Ectodermal cell (in vitro differentiated cells): ENCODE results near the gene TRUB1.

ENCODE experiments used
- H3K27ac ChIP-seq: 2 replicates; pipeline ENCODE4 v1.7.0; 2013; ENCODE audit warnings: mild to moderate bottlenecking, low read depth, low read length; ENCODE audit not compliant: insufficient read depth, poor library complexity, severe bottlenecking
- H3K27me3 ChIP-seq: 2 replicates; pipeline ENCODE4 v1.7.0; 2013; ENCODE audit warnings: mild to moderate bottlenecking, low read length; ENCODE audit not compliant: insufficient read depth, control insufficient read depth, poor library complexity, severe bottlenecking
- H3K36me3 ChIP-seq: one replicate; pipeline ENCODE4 v1.7.0; 2013; ENCODE audit warnings: low read length; ENCODE audit not compliant: control insufficient read depth, insufficient read depth
- H3K4me1 ChIP-seq: one replicate; pipeline ENCODE4 v1.7.0; 2013; ENCODE audit warnings: low read length; ENCODE audit not compliant: control insufficient read depth, insufficient read depth
- H3K4me3 ChIP-seq: 2 replicates; pipeline ENCODE4 v1.7.0; 2013; ENCODE audit warnings: low read depth, low read length, control low read depth; ENCODE audit not compliant: insufficient read depth
- H3K9me3 ChIP-seq: 2 replicates; pipeline ENCODE4 v1.7.0; 2013; ENCODE audit warnings: mild to moderate bottlenecking, low read length, moderate library complexity; ENCODE audit not compliant: control insufficient read depth
- WGBS, 2 experiments: methylation state at CpG; one replicate each; pipeline ENCODE4 v1.1.7; 2013; ENCODE audit warnings: missing lambda C conversion rate in 2 of 2; 5-methylcytosine and 5-hydroxymethylcytosine counted together

Gene TRUB1

GRCh38 chr10:115022733-115023132 lies 84.7 kb downstream of the TRUB1 start:
- 85 to 86% methylated on average over 5 of the region's 5 CpGs for WGBS, 2 experiments

GRCh38 chr10:115023715-115024114 lies 85.7 kb downstream of the TRUB1 start:
- no peaks in the 10 kb centered on the region for H3K27me3 ChIP-seq
- H3K4me1 ChIP-seq, result no peaks in the 10 kb centered on the region
- WGBS, 2 experiments, result 90 to 93% methylated on average over 8 of the region's 8 CpGs

More at GRCh38 chr10:115022733-115023132, 84.7 kb downstream of the TRUB1 start:
- Histone ChIP-seq H3K27ac (no peak overlapping the region), H3K9me3 (no peaks in the 10 kb centered on the region), H3K4me1 (no peaks in the 10 kb centered on the region), H3K4me3 (no peak overlapping the region), H3K27me3 (no peaks in the 10 kb centered on the region), H3K36me3 (no peaks in the 10 kb centered on the region)

GRCh38 chr10:115024371-115024770 lies 86.4 kb downstream of the TRUB1 start:
- Histone ChIP-seq H3K36me3 (no peaks in the 10 kb centered on the region), H3K27me3 (no peaks in the 10 kb centered on the region), H3K4me1 (no peaks in the 10 kb centered on the region), H3K27ac (no peak overlapping the region), H3K4me3 (no peak overlapping the region), H3K9me3 (no peaks in the 10 kb centered on the region)
- WGBS, 2 experiments, result 95 to 97% methylated on average over 9 of the region's 9 CpGs

More at GRCh38 chr10:115023715-115024114, 85.7 kb downstream of the TRUB1 start:
- H3K27ac ChIP-seq, result no peak overlapping the region
- no peaks in the 10 kb centered on the region for H3K9me3 ChIP-seq
- no peaks in the 10 kb centered on the region for H3K36me3 ChIP-seq
- no peak overlapping the region for H3K4me3 ChIP-seq

GRCh38 chr10:115026056-115026745 lies 88.2 kb downstream of the TRUB1 start:
- no peaks in the 10 kb centered on the region for H3K4me1 ChIP-seq
- no peaks in the 10 kb centered on the region for H3K9me3 ChIP-seq
- 77 to 83% methylated on average over 11 to 13 of the region's 13 CpGs for WGBS, 2 experiments
- H3K27me3 ChIP-seq, result no peaks in the 10 kb centered on the region
- no peak overlapping the region for H3K4me3 ChIP-seq
- no peaks in the 10 kb centered on the region for H3K36me3 ChIP-seq
- no peak overlapping the region for H3K27ac ChIP-seq

- no peak overlapping the region for H3K4me3 ChIP-seq
- no peak overlapping the region for H3K27ac ChIP-seq
- no peaks in the 10 kb centered on the region for H3K36me3 ChIP-seq
- no peaks in the 10 kb centered on the region for H3K27me3 ChIP-seq
- H3K9me3 ChIP-seq, result no peaks in the 10 kb centered on the region
- no peaks in the 10 kb centered on the region for H3K4me1 ChIP-seq
- WGBS, 2 experiments, result 89 to 97% methylated on average over 7 of the region's 7 CpGs
These were observed 88.7 kb downstream of the TRUB1 start for GRCh38 chr10:115026746-115027140.
